Pancreas (tissue), 10 donors: ENCODE data around the gene TMED10. TPM values are rescaled to one million over a fixed set of nuclear protein-coding genes. Genes with fewer than 3 reads are reported as not detected.

Experiments
- ATAC-seq, 4 donors: fragments of 200-7000 bp; cut with Tn5 transposase; one replicate each; pipeline versions ENCODE4 v1.8.0 to v1.9.1; 2020; ENCODE audit warnings: mild to moderate bottlenecking in 4 of 4, moderate library complexity in 4 of 4
- DNase-seq, 6 donors: peaks; one replicate each; pipeline ENCODE4 v3.0.0-alpha.2; 2020
- FAIRE-seq: peaks from 2 replicates; lab custom pipeline; 2012; peaks lifted over from hg19 to GRCh38; lab: Jason Lieb, UNC
- H3K27ac ChIP-seq, 4 donors: fragments of 200-600 bp; sonication (generic); 1 replicate in 3 of 4; 2 replicates in 1 of 4; pipeline versions ENCODE4 v1.5.0 to v1.8.0; 2020
- H3K27me3 ChIP-seq, 4 donors: fragments of 200-600 bp; one replicate each; pipeline ENCODE4 v1.8.0; 2021
- H3K36me3 ChIP-seq, 3 donors: fragments of 200-600 bp; sonication (generic) in 1 of 3; one replicate each; pipeline versions ENCODE4 v1.5.0 to v1.8.0; 2020 to 2021
- H3K4me1 ChIP-seq, 3 donors: fragments of 200-600 bp; one replicate each; pipeline ENCODE4 v1.8.0; 2021
- H3K4me3 ChIP-seq, 4 donors: fragments of 200-600 bp; sonication (generic) in 2 of 4; one replicate each; pipeline versions ENCODE4 v1.5.0 to v1.8.0; 2020 to 2021
- H3K9me3 ChIP-seq, 4 donors: fragments of 200-600 bp; one replicate each; pipeline ENCODE4 v1.8.0; 2021
- CTCF ChIP-seq, 4 donors: fragments of 200-600 bp; sonication (generic) in 3 of 4; IDR thresholded peaks; one replicate each; pipeline versions ENCODE4 v1.5.0 to v1.8.0; 2021; ENCODE audit warnings: antibody characterized with exemption in 4 of 4
- WGBS, 2 donors: extraction: QIAGEN DNeasy Blood & Tissue Kit; methylation state at CpG; one replicate each; pipeline ENCODE4 v1.1.7; 2013; 5-methylcytosine and 5-hydroxymethylcytosine counted together
- intact Hi-C, 3 donors: fragments of 100-400 bp; cut with DNase I; formaldehyde crosslinking; loops; one replicate each; pipeline versions ENCODE4 v1.11.1 to v1.14.2; 2022
- polyA plus RNA-seq, 2 donors: library from polyadenylated mRNA; stranded (reverse); fragments of 200-250 nt; gene quantifications; one replicate each; pipeline ENCODE4 v1.2.3, GENCODE V29; 2013
- total RNA-seq, 6 donors: library from RNA; stranded (reverse); fragmentation: NEBNext Ultra II Directional in 4 of 6; extraction: Animal tissue kit (Norgen Biotek cat#: 25700) in 4 of 6; gene quantifications; one replicate each; pipeline versions ENCODE4 v1.2.1 to v1.2.4, GENCODE V29; 2021 to 2023
- donor health status: healthy with polysubstance abuse.
- donor health status: DM: no; HTN: no; CAD: no; lungs with moderate emphysema.
- donor health status: DM: no; HTN: no; CAD: no.
- donor health status: control.
- donor health status: control.
- donor health status: Bipolar disorder and iron deficiency.
- donor health status: DM: yes; HTN: yes; CAD: no.
- donor health status: DM: no; HTN: no; CAD: no.
- donor health status: DM: no; HTN: no; CAD: no.
- donor health status: DM: yes; HTN: yes; CAD: no.

The TMED10 gene
- total and polyA plus RNA-seq, 8 donors: 56.0 to 377 (median 310) TPM

GRCh38 chr14:75098682-75099081 lies 77.7 kb downstream of the TMED10 start:
- DNase-seq: no peak
- Histone ChIP-seq H3K9me3 (no peaks in the 10 kb centered on the region), H3K4me3 (no peak overlapping the region), H3K27ac (no peak overlapping the region), H3K36me3 (peaks cover 7 to 65% (median 14%) of the 10 kb centered on the region in 3 donors), H3K27me3 (no peaks in the 10 kb centered on the region), H3K4me1 (no peaks in the 10 kb centered on the region)
- intact Hi-C loops: no loop called here
- TF ChIP-seq CTCF (IDR thresholded peaks at IDR 0.05): no peak
- WGBS, 2 donors: 53 to 54% methylated on average over 1 of the region's 1 CpG
- no peak for ATAC-seq
- FAIRE-seq: no peak

- FAIRE-seq (no peak), DNase-seq (no peak), ATAC-seq (no peak)
- H3K27ac ChIP-seq: no peak overlapping the region
- H3K4me1 ChIP-seq: no peaks in the 10 kb centered on the region
- no peak overlapping the region for H3K4me3 ChIP-seq
- no peak for TF ChIP-seq CTCF (IDR thresholded peaks at IDR 0.05)
- no peaks in the 10 kb centered on the region for H3K9me3 ChIP-seq
- no peaks in the 10 kb centered on the region for H3K27me3 ChIP-seq
- H3K36me3 ChIP-seq: peaks cover 7 to 70% (median 14%) of the 10 kb centered on the region in 3 donors
- intact Hi-C loops: no loop called here
Observed at GRCh38 chr14:75098212-75098611, 78.2 kb downstream of the TMED10 start.

DNA sequence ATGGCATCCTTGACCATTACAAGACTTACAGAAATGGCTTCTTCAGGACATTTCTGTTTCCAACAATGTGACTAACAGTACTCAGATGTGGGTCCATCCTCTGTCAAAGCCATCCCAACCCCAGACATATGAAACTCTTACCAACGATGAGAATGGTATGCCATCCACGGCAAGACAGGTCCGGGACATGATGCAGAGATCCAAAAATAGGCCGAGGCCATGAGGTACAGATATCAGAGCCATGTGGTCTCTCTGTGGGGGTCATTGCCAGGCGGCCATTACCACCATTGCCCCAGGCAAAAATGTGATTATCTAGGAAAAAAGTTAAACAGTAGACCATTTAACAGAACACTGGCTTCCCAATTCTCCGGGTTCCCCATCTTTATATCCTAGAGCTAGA lies 79.5 kb downstream of the TMED10 start:
- ATAC-seq (no peak), FAIRE-seq (no peak), DNase-seq (no peak)
- Histone ChIP-seq H3K27ac (no peak overlapping the region), H3K4me1 (no peaks in the 10 kb centered on the region), H3K36me3 (peaks cover 7 to 81% (median 14%) of the 10 kb centered on the region in 3 donors), H3K4me3 (no peak overlapping the region), H3K9me3 (no peaks in the 10 kb centered on the region), H3K27me3 (no peaks in the 10 kb centered on the region)
- WGBS, 2 donors: 82 to 90% methylated on average over 6 of the region's 6 CpGs
- intact Hi-C loops: no loop called here
- no peak for TF ChIP-seq CTCF (IDR thresholded peaks at IDR 0.05)

DNA sequence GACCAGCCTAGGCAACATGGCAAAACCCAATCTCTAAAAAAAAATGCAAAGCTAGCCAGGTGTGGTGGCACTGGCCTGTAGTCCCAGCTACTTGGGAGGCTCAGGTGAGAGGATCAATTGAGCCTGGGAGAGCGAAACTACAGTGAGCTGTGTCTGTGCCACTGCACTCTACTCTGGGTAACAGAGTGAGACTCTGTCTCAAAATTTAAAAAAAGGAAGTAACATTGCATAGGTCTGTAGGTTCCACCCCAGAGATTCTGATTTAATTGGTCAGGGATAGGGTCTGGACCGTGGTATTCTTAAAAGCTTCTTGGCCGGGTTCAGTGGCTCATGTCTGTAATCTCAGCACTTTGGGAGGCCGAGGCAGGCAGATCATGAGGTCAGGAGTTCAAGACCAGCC lies 80.7 kb downstream of the TMED10 start:
- no peak for TF ChIP-seq CTCF (IDR thresholded peaks at IDR 0.05)
- Histone ChIP-seq H3K9me3 (no peaks in the 10 kb centered on the region), H3K27ac (no peak overlapping the region), H3K4me3 (no peak overlapping the region), H3K36me3 (peaks cover 3 to 80% (median 14%) of the 10 kb centered on the region in 3 donors), H3K4me1 (no peaks in the 10 kb centered on the region), H3K27me3 (no peaks in the 10 kb centered on the region)
- intact Hi-C loops: no loop called here
- ATAC-seq: no peak
- 88 to 91% methylated on average over 4 of the region's 4 CpGs for WGBS, 2 donors
- DNase-seq: no peak
- FAIRE-seq: no peak

GRCh38 chr14:75094896-75095295 lies 81.5 kb downstream of the TMED10 start:
- 94% methylated on average over 3 of the region's 3 CpGs for WGBS, 2 donors
- no peak for TF ChIP-seq CTCF (IDR thresholded peaks at IDR 0.05)
- ATAC-seq (no peak), DNase-seq (no peak), FAIRE-seq (no peak)
- Histone ChIP-seq H3K36me3 (peaks cover 3 to 72% (median 14%) of the 10 kb centered on the region in 3 donors), H3K9me3 (no peaks in the 10 kb centered on the region), H3K27me3 (no peaks in the 10 kb centered on the region), H3K4me1 (no peaks in the 10 kb centered on the region), H3K4me3 (no peak overlapping the region), H3K27ac (no peak overlapping the region)
- intact Hi-C loops: no loop called here
